Measurements from ENCODE around the gene CRNKL1.

DNA sequence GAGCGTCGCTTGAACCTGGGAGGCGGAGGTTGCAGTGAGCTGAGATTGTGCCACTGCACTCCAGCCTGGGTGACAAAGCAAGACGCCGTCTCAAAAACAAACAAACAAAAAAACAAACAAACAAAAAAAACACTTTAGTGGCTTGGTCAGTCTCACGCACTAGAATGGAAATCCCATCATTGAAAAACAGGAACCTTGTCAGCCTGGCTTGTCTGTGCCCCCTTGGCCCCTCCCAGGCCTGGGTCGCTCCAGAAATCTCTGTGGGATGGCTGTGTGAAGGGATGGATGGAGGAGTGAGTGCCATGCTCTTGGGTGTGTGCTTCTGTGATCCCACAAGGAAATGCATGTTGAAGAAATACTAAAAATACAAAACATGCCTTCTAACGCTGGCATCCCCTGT lies 56.0 kb downstream of the CRNKL1 start:
- TF ChIP-seq POLR2A (IDR thresholded peaks at IDR 0.05) = no peak
- no peak for TF ChIP-seq CTCF (IDR thresholded peaks at IDR 0.05)
